ENCODE measurements around the gene NLGN1. TPM values are rescaled to one million over a fixed set of nuclear protein-coding genes. Genes with fewer than 3 reads are reported as not detected.

The NLGN1 gene
- total and polyA plus RNA-seq, 5 experiments from 2014 or later = not detected

DNA sequence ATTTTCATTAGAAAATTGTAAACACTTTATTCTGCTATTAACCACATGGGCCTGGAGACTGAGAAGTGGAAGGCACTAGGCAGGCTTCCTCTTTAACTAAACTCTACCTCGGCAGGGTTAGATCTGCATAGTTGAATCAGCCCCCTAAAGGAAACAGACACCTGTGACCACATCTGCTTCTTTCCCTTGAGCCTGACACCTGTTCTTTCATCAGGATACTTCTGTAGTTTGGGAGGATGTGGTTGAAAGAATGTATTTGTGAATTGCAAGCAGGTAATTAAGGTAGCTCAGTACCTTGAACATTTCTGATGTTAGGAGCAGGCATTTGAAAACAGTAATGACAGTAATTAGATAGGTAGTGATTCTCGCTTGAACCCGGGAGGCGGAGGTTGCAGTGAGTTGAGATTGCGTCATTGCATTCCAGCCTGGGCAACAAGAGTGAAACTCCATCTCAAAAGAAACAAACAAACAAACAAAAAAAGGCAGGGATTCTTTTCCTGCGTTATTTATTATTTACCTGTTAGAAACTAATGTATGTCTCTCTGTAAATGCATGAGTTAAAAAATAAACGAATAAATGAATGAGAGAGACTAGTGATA lies 468.5 kb downstream of the NLGN1 start:
- DNase-seq = no peak
- Mint-ChIP-seq H3K4me1 (no peaks in the 10 kb centered on the region), H3K4me3 (no peak overlapping the region), H3K27me3 (no peaks in the 10 kb centered on the region), H3K36me3 (no peaks in the 10 kb centered on the region), H3K27ac (no peak overlapping the region), H3K9me3 (peaks cover 0 to 5% (median 0%) of the 10 kb centered on the region in 9 donors)
- no peak for ATAC-seq
- POLR2A ChIA-PET = no interaction called here

- H3K27me3 Mint-ChIP-seq = no peaks in the 10 kb centered on the region
- H3K36me3 Mint-ChIP-seq = no peaks in the 10 kb centered on the region
- no peak for DNase-seq
- POLR2A ChIA-PET = no interaction called here
- peaks cover 0 to 8% (median 2%) of the 10 kb centered on the region in 9 donors for H3K9me3 Mint-ChIP-seq
- no peaks in the 10 kb centered on the region for H3K4me1 Mint-ChIP-seq
- no peak overlapping the region for H3K27ac Mint-ChIP-seq
- H3K4me3 Mint-ChIP-seq = no peak overlapping the region
- no peak for ATAC-seq
Measured at GRCh38 chr3:173869766-173870165, 472.2 kb downstream of the NLGN1 start.

GRCh38 chr3:173870976-173871375 lies 473.4 kb downstream of the NLGN1 start:
- H3K36me3 Mint-ChIP-seq = no peaks in the 10 kb centered on the region
- no peak overlapping the region for H3K27ac Mint-ChIP-seq
- POLR2A ChIA-PET = no interaction called here
- no peak for DNase-seq
- peaks cover 0 to 8% (median 2%) of the 10 kb centered on the region in 9 donors for H3K9me3 Mint-ChIP-seq
- H3K4me1 Mint-ChIP-seq = no peaks in the 10 kb centered on the region
- no peaks in the 10 kb centered on the region for H3K27me3 Mint-ChIP-seq
- no peak overlapping the region for H3K4me3 Mint-ChIP-seq
- ATAC-seq = no peak

DNA sequence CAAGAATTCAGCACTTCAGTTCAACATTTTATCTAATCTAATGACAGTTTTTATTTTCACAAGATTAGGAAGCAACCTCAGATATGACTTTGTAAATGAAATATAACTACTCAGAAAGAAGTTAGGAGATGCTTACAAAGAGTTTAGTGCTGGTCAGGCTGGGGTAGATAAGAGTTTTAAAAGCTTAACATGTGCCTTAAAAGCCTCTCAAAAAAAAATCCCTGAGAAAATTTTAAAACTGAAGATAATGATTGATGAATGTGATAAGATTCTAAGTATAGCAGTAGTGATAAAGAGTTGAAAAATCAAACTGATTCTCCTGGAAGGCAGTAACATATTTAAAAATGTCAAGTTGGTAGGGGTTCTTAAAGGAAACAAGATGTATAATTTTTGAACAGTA lies 478.2 kb downstream of the NLGN1 start:
- Mint-ChIP-seq H3K4me3 (no peak overlapping the region), H3K9me3 (peaks cover 0 to 6% (median 2%) of the 10 kb centered on the region in 9 donors), H3K27me3 (no peaks in the 10 kb centered on the region), H3K36me3 (no peaks in the 10 kb centered on the region), H3K27ac (no peak overlapping the region), H3K4me1 (no peaks in the 10 kb centered on the region)
- ATAC-seq (no peak), DNase-seq (no peak)
- POLR2A ChIA-PET = no interaction called here

GRCh38 chr3:173876476-173876875 lies 478.9 kb downstream of the NLGN1 start:
- Mint-ChIP-seq H3K27ac (no peak overlapping the region), H3K27me3 (no peaks in the 10 kb centered on the region), H3K4me3 (no peak overlapping the region), H3K9me3 (peaks cover 0 to 7% (median 2%) of the 10 kb centered on the region in 9 donors), H3K36me3 (no peaks in the 10 kb centered on the region), H3K4me1 (no peaks in the 10 kb centered on the region)
- DNase-seq (no peak), ATAC-seq (no peak)
- POLR2A ChIA-PET = no interaction called here

DNA sequence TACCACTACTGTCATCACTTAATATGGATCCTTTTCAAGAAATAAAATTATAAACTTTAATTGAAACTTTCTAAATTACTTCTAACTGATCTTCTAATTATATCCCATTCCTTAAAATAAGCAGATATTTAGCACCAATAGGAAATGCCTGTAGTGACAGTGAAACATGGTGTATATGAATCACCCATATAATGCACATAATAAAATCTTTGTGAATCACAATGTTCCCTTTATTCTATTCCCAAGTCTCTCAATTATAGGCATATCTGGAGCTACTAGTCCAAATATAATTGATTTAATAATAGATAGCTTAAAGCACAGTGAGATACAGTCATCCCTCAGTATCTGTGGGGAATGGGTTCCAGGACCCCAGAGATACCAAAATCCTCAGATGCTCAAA lies 490.3 kb downstream of the NLGN1 start:
- H3K27me3 Mint-ChIP-seq = no peaks in the 10 kb centered on the region
- no peaks in the 10 kb centered on the region for H3K36me3 Mint-ChIP-seq
- H3K27ac Mint-ChIP-seq = no peak overlapping the region
- H3K4me1 Mint-ChIP-seq = no peaks in the 10 kb centered on the region
- POLR2A ChIA-PET = no interaction called here
- no peak overlapping the region for H3K4me3 Mint-ChIP-seq
- no peak for DNase-seq
- peaks cover 0 to 8% (median under 1%) of the 10 kb centered on the region in 9 donors for H3K9me3 Mint-ChIP-seq
- no peak for ATAC-seq

GRCh38 chr3:173889596-173889995 lies 492.1 kb downstream of the NLGN1 start:
- H3K4me1 Mint-ChIP-seq = no peaks in the 10 kb centered on the region
- POLR2A ChIA-PET = no interaction called here
- H3K27ac Mint-ChIP-seq = no peak overlapping the region
- ATAC-seq = no peak
- H3K36me3 Mint-ChIP-seq = no peaks in the 10 kb centered on the region
- no peak for DNase-seq
- no peak overlapping the region for H3K4me3 Mint-ChIP-seq
- H3K27me3 Mint-ChIP-seq = no peaks in the 10 kb centered on the region
- H3K9me3 Mint-ChIP-seq = peaks cover 0 to 10% (median 0%) of the 10 kb centered on the region in 9 donors

GRCh38 chr3:173890091-173890490 lies 492.5 kb downstream of the NLGN1 start:
- Mint-ChIP-seq H3K4me1 (no peaks in the 10 kb centered on the region), H3K4me3 (no peak overlapping the region), H3K36me3 (no peaks in the 10 kb centered on the region), H3K27me3 (no peaks in the 10 kb centered on the region), H3K27ac (no peak overlapping the region), H3K9me3 (peaks cover 0 to 10% (median 0%) of the 10 kb centered on the region in 9 donors)
- ATAC-seq (no peak), DNase-seq (no peak)
- POLR2A ChIA-PET = no interaction called here

- DNase-seq (no peak), ATAC-seq (no peak)
- H3K27ac Mint-ChIP-seq = no peak overlapping the region
- H3K4me3 Mint-ChIP-seq = no peak overlapping the region
- H3K36me3 Mint-ChIP-seq = no peaks in the 10 kb centered on the region
- H3K27me3 Mint-ChIP-seq = no peaks in the 10 kb centered on the region
- no peaks in the 10 kb centered on the region for H3K4me1 Mint-ChIP-seq
- POLR2A ChIA-PET = no interaction called here
- peaks cover 0 to 13% (median 0%) of the 10 kb centered on the region in 9 donors for H3K9me3 Mint-ChIP-seq
Measured at GRCh38 chr3:173891272-173892100, 493.9 kb downstream of the NLGN1 start.

- H3K4me1 Mint-ChIP-seq = no peaks in the 10 kb centered on the region
- no peaks in the 10 kb centered on the region for H3K27me3 Mint-ChIP-seq
- H3K27ac Mint-ChIP-seq = no peak overlapping the region
- ATAC-seq (no peak), DNase-seq (no peak)
- H3K36me3 Mint-ChIP-seq = no peaks in the 10 kb centered on the region
- POLR2A ChIA-PET = no interaction called here
- peaks cover 0 to 18% (median 0%) of the 10 kb centered on the region in 9 donors for H3K9me3 Mint-ChIP-seq
- no peak overlapping the region for H3K4me3 Mint-ChIP-seq
Measured at GRCh38 chr3:173892547-173892946, 495.0 kb downstream of the NLGN1 start.

DNA sequence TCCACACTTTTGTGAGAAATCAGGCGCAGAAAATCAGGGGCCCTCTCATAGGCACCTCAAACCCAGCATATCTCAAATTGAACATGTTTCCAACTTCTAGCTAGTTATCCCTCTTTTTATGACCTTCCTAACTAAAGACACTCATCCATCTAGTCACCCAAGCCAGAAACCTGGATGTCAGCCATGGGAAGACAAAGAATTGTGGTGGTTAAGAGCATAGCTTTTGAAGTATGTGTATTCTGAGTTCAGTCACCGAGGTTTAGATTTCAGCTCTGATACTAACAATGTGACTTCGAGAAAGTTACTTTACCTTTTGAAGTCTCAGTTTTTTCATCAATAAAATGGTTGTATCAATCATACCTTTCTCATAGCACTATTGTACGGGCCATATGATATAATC lies 495.5 kb downstream of the NLGN1 start:
- POLR2A ChIA-PET = no interaction called here

DNA sequence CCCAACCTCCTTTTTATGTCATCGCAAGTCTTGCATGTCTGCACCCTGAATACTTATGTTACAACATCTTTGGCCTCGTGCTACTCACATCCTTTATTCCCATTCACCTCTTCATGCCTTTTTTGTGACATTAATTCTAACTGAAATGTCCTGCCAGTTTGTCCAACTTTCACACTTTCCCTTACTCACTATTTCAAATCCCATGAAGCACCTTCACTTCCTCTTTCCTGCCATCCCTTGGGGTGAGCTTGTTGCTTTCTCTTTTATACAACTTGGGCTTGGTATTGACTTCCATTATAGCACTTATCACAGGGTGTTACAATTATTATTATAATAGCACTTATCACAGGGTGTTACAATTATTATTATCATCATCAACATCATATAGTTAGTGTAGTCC lies 496.3 kb downstream of the NLGN1 start:
- H3K4me1 Mint-ChIP-seq = no peaks in the 10 kb centered on the region
- no peak for DNase-seq
- POLR2A ChIA-PET = no interaction called here
- peaks cover 0 to 18% (median 0%) of the 10 kb centered on the region in 9 donors for H3K9me3 Mint-ChIP-seq
- H3K4me3 Mint-ChIP-seq = no peak overlapping the region
- ATAC-seq = no peak
- no peak overlapping the region for H3K27ac Mint-ChIP-seq
- no peaks in the 10 kb centered on the region for H3K27me3 Mint-ChIP-seq
- no peaks in the 10 kb centered on the region for H3K36me3 Mint-ChIP-seq

More for the DNA sequence above, 495.5 kb downstream of the NLGN1 start:
- H3K27me3 Mint-ChIP-seq = no peaks in the 10 kb centered on the region
- H3K36me3 Mint-ChIP-seq = no peaks in the 10 kb centered on the region
- no peaks in the 10 kb centered on the region for H3K4me1 Mint-ChIP-seq
- no peak overlapping the region for H3K4me3 Mint-ChIP-seq
- H3K27ac Mint-ChIP-seq = no peak overlapping the region
- DNase-seq (no peak), ATAC-seq (no peak)
- H3K9me3 Mint-ChIP-seq = peaks cover 0 to 18% (median 0%) of the 10 kb centered on the region in 9 donors

DNA sequence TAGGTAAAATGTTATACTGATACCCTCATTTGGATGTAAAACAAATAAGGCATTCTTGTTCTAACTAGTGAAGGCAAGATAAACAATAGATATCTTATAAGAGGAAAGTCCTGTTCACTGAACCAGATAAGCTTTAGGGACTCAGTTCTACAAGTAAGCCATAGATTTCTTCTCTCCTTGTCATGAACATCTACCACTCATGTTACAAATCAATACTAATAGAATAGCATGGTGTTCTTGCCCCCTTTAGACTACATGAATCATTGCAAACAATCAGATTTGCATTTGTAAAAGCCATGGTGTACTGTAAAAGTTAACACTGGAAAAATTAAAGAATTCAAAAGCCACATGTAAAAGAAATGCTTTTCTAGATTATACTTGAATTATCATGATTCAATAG lies 500.1 kb downstream of the NLGN1 start:
- ATAC-seq (no peak), DNase-seq (no peak)
- H3K9me3 Mint-ChIP-seq = peaks cover 0 to 13% (median 0%) of the 10 kb centered on the region in 9 donors
- H3K36me3 Mint-ChIP-seq = no peaks in the 10 kb centered on the region
- no peaks in the 10 kb centered on the region for H3K27me3 Mint-ChIP-seq
- H3K27ac Mint-ChIP-seq = no peak overlapping the region
- POLR2A ChIA-PET = no interaction called here
- H3K4me1 Mint-ChIP-seq = no peaks in the 10 kb centered on the region
- no peak overlapping the region for H3K4me3 Mint-ChIP-seq

DNA sequence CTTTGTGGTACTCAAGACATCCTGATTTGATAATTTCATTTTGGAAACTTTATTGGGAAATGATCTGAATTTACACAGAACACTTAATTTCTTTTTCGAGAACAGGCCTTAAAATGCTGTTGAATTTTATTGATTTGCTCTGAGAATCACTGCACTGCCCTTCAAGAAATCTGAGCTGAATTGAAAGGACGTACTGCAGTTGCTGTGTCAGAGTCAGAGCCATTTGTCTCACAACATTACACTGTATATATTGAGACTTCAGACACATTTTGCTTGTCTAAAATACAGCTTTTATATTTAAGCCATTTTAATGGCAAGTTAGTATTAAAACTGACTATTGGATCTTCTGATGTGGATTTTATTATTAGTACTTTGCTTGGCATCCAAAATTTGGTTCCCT lies 504.1 kb downstream of the NLGN1 start:
- POLR2A ChIA-PET = no interaction called here
- ATAC-seq (no peak), DNase-seq (no peak)
- Mint-ChIP-seq H3K4me1 (no peaks in the 10 kb centered on the region), H3K9me3 (peaks cover 0 to 11% (median 0%) of the 10 kb centered on the region in 9 donors), H3K36me3 (no peaks in the 10 kb centered on the region), H3K4me3 (no peak overlapping the region), H3K27ac (no peak overlapping the region), H3K27me3 (no peaks in the 10 kb centered on the region)

Data from naive thymus-derived CD8-positive, alpha-beta T cell (primary cell).